Head of caudate nucleus (tissue), 42 donors: ENCODE measurements around the gene BCL2.

Source experiments
- DNase-seq, 42 donors: peaks; one replicate each; pipeline versions ENCODE4 v3.0.0 to v3.0.0-alpha.2; 2020 to 2021; ENCODE audit warnings: mixed read lengths in 7 of 42
- intact Hi-C: fragments of 100-400 bp; cut with DNase I; formaldehyde crosslinking; loops from one replicate; pipeline ENCODE4 v1.15.0; 2022

BCL2 gene

DNA sequence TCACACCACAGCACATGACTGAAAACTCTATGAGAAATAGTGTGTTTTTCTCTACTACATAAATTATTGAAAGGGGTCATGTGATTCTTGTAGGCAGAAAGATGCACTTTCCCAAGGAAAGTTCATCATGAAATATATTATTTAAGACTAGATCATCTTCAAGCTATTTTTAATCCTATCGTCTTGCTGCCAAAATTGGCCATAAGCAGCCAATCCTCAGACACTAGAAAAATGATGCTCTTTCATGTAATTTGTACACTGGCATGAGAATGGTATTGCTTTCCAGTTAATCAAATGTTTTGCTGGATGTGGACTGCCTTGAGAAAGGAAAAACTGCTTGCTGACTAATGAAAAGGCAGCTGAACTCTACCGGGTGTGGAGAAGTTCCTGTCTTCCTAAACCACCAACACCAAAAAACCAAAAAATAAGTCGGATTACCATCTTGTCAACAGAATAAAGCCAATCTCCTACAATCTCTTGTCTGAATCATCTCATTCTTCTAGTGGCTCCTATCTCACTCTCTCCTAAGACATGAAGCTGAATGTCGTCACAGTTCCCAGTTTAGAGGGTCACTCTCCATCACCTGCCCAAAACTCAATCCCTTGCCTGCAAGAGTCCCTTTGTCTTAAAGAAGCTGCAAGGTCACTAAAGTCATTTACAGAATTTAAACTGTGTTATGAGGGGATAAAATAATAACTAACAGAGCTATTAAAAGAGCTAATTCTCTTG, 5.3 kb downstream of the BCL2 start:
- intact Hi-C loops: no loop called here
- DNase-seq: no peak

DNA sequence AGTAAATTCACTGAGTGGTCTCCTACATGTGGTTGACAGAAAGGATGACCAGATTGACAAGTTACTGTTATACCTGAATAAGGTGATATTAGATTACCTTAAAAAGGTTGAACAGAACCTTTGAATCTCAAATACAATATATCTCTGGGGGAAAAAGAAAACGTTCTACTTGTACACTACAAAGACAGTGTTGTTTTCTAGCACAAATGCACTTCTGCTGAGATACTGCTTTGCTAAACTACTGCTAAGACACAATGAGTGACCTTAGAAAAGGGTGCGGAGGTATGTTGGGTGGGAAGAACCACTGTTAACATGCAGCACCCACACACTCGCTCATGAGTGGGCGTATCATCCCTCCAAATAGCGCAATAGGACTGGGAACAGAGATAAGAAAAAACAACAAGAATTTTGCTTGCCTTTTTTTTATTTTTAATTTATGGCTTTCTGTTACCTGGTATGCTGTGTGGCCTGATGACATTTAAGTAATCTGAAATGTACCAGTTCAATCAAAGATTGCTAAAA, 6.1 kb downstream of the BCL2 start:
- DNase-seq: no peak
- intact Hi-C loops: no loop called here

DNA sequence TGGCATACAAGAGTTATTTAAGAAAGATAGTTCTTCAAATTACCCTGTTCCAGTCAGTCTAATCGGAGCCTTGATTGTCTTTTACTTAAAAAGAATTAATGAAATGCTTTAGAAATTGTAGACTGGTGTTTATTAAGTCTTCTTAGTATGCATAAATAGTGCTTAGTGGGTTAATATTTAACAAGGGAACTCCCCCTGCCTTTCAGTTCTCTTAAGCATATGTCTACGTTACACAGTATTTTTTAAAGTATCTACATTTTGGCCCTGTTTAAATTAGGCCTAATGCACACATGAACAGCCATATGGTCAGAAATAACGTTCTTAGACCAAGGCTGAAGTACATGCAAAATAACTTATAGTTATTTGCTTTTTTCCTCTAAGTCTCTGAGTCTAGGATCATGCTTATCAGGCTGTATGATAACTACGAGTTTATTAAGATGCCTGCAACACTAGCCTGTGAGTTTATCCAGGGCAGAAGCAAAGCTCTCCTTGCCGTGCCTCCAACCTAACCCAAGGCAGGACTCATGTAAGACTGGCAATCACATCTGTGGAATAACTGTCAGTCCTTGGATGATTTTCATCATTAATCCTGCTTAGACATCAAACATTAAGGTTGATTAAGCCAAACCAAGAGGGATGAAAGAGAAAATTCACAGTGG, 6.7 kb downstream of the BCL2 start:
- DNase-seq: no peak
- intact Hi-C loops: no loop called here

DNA sequence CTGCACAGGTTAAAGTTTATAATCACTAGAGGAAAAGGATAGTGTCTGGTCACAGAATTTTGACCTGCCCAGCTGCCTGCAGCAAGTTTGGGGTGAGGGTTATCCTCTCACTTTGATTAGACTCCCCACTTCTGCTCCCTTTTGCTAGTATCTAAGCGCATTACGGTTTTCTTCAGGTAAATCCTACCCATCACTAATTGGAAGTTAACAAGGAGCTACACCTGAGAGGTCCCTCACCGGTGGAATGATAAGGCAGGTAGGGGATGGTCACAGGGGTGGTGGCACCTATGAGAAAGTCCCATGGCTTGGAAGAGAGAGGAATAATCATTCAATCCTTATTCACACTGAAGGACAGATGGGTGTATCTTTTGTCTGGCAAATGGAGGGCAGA, 7.6 kb downstream of the BCL2 start:
- DNase-seq: no peak
- intact Hi-C loops: no loop called here

DNA sequence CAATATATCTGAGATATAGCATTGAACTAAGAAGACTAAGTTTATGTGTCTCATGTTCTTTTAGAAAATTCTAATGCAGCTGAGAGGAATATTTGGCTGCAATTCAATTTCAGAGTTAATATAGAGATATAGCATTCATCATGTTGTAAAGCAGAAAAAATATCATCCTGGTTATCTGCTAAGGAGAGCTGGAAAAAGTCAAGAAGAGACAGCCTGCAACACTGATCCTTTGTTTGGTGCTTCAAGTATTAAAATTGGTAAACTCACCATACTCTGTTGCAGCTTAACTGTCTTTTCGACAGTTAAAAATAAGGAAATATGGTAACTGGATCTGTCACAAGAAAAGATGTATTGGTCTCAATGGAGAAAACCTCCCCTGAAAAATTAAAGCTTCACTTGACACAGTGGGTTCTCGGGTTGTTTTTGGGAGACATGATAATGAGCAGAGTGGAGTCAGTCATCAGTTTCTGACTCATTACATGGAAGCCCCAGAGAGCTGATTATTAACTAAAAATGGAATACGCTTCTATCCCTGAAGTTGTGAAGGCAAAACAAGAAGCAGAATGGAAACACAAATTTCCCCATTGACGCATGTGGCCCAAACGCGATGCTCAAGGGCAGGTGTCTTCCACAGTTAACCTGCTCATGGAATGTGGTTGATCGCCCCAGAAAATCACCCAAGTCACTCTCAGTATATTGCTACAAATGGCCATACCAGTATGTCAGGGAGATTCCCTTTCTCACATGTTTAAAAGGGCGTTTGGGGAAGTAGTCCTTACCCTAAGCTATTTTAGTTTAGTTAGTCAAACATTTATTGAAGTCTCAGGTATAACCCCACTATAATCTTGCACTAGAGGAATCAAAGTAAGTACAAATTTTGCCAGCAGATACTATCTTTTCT, 8.2 kb downstream of the BCL2 start:
- DNase-seq: no peak
- intact Hi-C loops: no loop called here

DNA sequence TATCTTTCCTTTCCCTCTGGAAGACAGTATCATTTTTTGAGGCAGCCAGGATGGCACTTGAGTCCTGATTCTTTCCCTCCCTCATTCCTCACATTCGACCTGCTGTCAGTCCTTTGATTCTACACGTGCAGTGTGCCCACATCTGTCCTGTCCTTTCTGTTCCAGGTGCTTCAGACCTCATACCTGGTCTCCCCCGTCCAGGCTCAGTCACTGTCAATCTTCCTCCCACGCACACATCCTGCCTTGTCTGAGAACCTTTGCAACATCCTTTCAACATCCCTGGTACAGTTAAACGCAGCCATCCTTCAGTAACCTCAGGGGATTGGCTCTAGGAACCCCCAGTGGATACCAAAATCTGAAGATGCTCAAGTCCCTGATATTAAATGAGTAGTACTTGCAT, 10.1 kb downstream of the BCL2 start:
- no peak for DNase-seq
- intact Hi-C loops: no loop called here

DNA sequence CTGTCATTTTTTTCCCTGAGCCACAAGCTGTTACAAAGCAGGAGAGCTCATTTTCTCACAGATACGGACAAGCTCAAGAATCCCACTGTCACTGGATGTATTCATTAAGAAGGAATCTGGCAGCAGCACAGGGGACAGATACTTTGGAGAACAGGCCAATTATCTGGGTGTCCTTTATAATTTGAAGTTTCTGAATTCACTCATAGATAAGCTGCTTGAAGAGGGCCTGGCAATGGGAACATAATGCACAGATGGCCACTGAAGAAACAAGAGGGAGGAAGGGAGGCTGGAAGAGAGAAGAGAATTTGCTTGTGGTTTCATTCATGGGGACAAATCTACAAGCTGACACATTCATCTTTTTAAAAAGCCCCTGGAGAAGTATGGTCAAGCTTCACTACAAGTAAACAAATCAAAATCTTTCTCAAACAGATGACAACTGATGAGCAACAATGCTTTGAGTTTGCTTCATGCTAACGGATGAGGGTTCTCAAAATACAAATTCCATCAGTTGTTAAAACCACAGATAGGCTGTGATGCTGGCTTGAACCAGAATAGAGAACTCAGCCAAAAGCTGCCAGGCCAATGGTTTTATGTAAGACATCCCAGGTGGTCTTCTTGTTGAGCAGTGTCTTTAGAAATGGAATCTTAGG, 11.9 kb downstream of the BCL2 start:
- intact Hi-C loops: no loop called here
- peak in 1 of 42 donors; percentile 33 for DNase-seq

DNA sequence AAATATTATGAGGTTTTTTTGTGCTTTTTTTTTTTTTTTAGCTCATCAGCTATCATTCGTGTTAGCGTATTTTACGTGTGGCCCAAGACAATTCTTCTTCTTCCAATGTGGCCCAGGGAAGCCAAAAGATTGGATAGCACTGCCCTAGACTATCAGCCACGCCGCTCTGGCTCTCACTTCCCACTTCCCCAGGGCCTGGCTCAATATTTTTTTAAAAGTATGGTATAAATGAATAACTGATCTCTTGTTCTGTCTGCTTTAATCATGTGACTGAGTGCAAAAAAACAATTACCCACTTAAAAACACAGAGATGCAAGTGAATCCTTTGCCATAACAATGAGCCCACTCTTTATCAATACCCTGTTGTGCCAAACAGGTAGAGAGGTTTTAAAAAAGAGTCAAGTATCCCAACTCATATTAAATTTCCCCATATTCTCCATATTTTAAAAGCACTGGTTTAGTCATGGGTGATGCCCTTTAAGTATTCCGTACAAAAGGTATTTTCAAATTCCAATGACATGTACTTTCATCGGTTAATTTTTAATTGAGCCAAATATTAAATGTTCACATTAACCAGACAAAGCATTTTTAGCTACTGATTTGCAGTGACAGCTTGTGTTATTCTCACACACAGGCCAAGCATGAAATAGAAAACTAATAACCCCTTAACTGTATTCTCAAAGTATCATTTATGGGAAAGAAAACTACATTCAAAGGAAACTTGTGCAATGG, 12.6 kb downstream of the BCL2 start:
- DNase-seq: no peak
- intact Hi-C loops: no loop called here

DNA sequence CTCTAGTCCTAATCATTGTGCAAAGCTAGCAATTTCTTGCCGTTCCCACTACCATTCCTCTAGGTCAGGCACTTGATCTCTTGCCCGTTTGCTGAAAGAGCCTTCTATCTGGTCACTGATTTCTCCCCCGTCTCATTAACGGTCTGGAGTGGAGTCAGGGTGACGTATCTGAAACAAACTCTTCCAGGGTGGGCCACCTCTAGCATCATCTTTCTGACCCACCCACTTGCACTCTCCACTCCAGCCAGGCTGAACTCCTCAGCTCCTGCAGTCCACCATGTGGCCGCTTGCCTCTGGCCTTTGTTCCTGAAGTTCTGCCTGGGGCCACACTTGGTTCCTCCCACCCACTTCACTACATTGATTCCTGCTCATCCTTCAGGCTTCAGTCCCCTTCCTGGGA, 13.3 kb downstream of the BCL2 start:
- intact Hi-C loops: no loop called here
- DNase-seq: no peak

DNA sequence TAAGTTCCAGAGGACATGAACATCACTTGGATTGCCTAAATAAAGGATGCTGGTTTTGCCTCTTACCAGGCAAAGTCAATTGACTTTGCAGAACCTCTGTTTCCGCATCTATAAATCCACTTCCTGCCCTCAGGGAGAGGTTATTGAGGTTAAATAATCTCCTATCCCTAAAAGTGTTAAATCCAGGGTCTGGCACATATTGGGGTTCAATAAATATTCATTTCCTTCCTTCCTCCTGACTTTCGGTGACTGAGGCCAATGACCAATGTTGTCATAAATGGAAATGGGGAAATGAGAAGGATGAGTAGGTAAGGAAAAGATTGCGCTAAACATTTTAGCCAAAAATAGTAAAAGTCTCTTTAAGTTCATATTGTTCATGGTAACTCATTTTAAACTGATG, 16.0 kb downstream of the BCL2 start:
- no peak for DNase-seq
- intact Hi-C loops: no loop called here

DNA sequence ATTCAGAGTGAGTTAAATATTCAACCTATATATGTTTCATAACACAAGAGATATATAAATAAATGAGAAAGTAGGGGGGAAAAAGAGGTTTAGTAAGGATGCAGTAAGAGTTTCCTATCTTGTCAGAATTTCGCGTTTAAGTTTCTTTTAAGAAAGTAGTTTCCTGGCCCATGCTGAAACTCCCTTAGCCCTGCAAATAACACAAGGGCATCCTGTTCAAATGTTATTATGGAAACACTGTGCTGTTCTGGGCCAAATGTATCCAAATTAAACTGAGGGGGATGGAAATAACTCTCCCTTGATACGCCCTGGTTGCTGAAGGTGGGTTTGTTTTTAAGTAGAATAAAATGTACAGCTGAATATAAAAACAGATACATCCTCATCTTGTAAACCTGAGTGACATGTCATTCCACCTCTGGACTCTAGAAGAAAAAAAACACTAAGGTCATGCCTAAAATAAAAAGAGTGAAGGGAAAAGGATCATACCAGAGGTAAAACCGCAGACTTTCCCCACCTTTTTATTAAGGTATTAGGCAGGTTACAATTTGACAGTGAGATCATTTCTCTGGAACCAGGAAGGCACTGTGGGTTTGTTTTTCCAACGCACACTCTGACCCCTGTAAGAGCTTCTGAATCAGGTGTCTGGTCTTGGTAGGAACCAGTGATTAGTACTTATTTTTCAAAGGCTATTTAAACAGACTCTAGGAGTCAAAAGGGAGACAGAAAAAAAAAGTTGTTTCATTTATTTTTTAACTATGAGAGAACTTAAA, 16.7 kb downstream of the BCL2 start:
- DNase-seq: no peak
- intact Hi-C loops: no loop called here

DNA sequence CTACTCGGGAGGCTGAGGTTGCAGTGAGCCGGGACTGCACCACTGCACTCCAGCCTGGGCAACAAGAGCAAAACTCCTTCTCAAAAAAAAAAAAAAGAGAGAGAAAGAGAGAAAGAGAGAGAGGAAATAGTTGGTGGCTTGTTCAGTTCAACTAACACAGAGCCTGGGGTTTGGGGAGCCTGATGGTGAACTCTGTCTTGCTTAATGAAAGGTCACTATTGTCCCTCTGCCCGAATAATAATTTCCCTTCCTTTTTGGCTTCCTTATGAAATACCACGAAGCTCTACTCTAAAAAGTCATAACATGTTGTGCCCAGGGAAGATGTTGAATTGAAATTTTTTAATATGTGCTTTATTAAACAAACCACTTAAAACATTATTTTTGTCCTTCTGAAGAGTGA, 17.3 kb downstream of the BCL2 start:
- DNase-seq: no peak
- intact Hi-C loops: no loop called here

DNA sequence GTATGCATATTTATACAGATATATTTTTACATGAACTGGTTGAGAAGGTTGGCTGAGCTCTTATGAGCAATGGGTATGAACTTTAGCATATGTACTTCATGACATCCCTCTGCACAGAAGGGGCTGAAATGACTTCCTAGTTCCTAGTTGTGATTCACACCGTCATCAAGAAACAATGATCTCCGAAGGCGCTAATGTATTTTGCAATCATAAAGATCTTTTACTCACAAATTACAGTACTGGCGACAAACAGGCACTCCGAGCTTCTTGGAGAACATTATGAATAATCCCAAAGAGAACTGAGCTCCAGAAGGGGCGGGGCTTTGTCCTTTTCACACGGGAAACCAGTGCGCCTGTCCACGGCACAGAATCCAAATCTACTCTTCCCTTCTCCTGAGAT, 18.1 kb downstream of the BCL2 start:
- no peak for DNase-seq
- intact Hi-C loops: no loop called here

DNA sequence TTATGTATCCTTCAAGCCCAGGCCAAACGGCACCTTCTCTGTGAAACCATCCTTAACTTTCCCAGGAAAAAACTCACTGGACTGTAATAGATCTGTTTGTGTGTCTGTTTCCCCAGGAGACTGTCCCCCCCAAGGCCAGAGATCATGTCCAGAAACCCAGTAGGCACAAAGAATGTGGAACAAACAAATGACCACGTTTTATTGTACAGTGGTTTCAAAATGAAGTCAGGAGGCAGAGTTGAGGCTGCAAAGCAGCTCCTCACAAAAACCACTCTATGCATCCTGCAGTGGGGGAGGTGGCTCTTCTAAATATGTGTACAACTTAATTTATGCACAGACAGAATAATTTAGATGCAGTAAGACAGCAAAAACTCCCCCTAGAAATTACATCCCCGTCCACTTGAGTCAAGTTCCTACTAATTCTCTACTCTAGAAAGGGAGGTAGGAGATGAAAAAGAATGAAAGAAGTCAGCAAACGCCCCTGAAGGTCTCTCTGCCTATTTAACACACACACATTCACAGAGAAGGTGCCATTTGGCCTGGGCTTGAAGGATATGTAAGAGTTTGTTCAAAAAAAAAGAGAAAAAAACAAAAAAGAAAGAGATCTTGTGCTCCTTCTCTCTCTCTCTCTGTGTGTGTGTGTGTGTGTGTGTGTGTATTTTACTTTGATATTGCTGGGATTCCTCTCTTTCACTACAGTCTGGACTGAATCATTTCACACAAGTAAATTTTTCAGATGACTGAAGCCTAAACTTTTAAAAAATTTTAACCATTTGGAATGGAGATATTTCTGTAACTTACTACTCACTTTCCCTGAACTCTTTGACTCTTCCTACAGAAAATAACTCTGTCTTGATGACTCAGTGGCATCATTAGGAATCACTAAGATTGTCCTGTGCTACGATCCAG, 19.5 kb downstream of the BCL2 start:
- intact Hi-C loops: no loop called here
- DNase-seq: no peak

DNA sequence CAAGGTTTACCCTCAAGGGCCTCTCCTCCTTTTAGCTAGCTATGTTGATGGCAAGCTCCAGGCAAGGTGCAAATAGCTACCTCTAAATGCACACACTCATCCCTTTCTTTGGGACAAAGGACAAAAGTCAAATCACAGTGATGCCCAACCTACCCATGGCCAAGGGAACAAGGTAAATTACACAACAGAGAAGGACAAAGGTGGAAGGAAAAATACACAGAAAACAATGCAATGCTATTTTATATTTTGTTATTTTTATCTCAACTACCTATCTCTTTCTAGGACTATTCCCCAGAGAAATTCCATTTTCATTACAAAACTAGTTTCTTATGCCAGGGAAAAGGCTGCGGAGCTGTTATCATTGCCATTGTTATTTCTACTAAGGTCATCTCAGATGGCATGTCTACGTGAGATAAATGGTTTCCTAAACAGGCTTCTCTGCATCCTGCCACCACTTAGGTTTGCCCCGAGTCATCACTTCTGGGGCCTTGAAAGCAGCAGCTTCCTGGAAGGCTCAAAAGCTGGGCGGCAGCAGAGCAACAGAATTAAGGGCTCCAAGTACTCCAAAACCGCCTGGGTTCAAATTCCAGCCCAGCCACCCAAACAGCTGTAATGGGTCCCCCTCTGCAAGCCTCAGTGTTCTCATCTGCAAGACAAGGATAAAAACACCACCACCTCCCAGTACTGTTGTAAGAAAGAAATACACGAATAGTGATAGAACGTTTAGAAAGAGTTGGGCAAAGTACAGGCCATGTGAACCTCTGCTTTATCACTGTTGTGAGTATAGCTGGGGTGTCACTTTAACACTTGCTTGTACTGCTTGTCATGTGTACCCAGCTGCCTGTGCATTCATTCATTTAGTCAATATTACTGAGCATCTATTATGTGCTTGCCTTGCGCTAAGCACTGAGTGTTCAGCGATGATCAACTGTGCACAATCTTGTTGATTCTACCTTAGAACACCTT, 20.9 kb downstream of the BCL2 start:
- no peak for DNase-seq
- intact Hi-C loops: no loop called here
